GM21526 (cell line): ENCODE data around the gene ZSCAN30.
A peak's percentile ranks its signal among the peaks of the same experiment; 100 is the strongest.
"Not testable (repeated sequence)": the region's sequence is repeated elsewhere in the genome, so short reads cannot be mapped to it uniquely, and the experiment has no call there.

Experiments
- ATAC-seq: cut with Tn5 transposase; IDR thresholded peaks from one replicate; pipeline ENCODE4 v1.9.1; 2021; ENCODE audit warnings: moderate library complexity; ENCODE audit not compliant: unreplicated experiment, low FRiP score

ZSCAN30 gene

GRCh38 chr18:35240664-35241447, 49.2 kb downstream of the ZSCAN30 start, which contains the start of gene ZNF397:
ZNF397 (plus strand) TSS chr18:35241034; CDS start chr18:35242471, 1,437 bp downstream.
- ATAC-seq, result peak; percentile 99

DNA sequence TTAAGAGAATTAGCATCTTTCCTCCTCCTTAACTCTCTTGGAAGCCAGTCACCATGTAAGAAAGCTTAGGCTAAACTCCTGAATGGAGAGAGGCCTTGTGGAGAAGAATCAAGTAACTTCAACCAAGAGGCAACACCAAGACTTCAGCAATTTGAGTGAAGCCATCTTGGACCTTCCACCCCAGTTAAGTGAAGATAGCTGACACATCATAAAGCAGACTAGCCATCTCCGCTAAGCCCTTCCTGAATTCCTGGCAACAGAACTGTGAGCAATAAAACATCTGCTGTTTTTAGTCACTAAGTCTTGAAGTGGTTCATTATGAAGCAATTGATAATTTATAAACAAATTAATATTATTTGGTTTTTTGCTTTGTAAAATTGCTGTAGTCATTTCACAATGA, 50.7 kb downstream of the ZSCAN30 start:
- ATAC-seq, result no peak

GRCh38 chr18:35236571-35237363, 53.3 kb downstream of the ZSCAN30 start:
- no peak for ATAC-seq

DNA sequence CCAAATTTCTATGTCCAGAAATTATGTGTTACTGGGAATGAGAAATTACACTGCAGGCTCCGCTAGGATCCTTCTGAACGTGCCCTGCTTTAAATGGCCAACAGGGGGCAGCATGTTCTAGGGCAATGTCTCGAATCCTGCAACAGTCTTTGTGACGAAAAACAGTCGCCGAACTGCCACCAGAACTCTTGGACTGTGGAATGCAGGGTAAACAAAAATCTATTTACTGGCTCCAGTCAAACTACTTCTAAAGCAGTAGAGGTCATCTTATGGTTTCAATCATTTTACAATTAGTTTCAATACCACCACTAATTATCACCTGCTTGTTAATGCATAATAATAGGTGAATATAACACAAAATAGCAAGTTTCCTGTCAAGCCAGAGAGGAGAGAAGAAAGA, 59.0 kb downstream of the ZSCAN30 start:
- peak; percentile 89 for ATAC-seq

DNA sequence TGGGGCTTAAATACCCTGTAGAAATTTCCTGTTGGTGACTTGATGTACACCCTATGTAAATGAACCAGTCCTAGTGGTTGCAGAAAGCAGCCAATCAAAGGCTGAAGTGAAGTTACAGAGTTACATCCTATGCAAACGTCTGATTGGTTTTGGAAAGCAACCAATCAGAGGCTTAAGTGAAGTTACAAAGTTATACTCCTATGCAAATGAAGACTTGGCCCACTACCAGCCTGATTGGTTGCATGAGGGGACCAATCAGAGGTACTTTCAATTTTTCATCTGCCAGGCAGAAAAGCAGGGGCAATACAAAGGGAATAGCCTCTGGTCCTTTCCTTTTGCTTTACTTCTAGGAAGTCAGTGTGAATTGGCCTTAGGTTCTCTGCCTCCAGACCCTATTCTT, 62.8 kb downstream of the ZSCAN30 start:
- no peak for ATAC-seq

GRCh38 chr18:35223797-35224196, 66.2 kb downstream of the ZSCAN30 start:
- no peak for ATAC-seq

- no peak for ATAC-seq
Measured at GRCh38 chr18:35220424-35220823, 69.6 kb downstream of the ZSCAN30 start.

- ATAC-seq, result not testable (repeated sequence)
Measured at GRCh38 chr18:35219331-35219730, 70.7 kb downstream of the ZSCAN30 start.

DNA sequence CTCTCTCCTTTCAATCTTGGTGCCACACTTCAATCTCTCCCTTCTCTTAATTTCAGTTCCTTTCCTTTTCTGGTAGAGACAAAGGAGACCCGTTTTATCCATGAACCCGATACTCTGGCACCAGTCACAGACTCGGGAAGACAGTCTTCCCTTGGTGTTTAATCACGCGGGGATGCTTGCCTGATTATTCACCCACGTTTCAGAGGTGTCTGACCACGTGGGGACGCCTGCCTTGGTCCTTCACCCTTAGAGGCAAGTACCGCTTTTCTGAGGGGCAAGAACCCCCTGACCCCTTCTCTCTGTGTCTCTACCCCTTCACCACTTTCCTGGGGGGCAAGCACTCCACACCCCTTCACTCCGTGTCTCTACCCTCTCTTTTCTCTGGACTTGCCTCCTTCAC, 73.4 kb downstream of the ZSCAN30 start:
- not testable (repeated sequence) for ATAC-seq

DNA sequence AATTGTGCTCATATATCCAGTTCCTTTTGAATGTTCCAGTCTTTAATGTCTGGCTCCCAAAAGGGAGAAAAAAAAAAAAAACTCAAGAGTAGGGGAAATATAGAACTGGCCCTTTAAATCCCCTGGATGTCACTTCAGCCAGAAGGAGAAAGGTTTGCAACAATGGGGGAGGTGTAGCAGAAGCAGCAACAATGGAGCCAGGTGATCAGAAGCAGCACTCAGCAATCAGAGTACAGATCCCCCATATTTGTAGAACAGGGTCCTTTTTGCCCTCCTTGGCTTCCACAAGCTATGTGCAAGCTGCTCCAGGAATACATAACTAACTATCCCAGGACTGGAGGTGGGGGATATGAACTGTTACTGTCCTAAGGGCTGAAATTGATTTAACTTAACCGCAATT, 75.0 kb downstream of the ZSCAN30 start:
- no peak for ATAC-seq

GRCh38 chr18:35205746-35206458, 84.1 kb downstream of the ZSCAN30 start:
- not testable (repeated sequence) for ATAC-seq

- ATAC-seq, result no peak
Measured at GRCh38 chr18:35205199-35205712, 84.8 kb downstream of the ZSCAN30 start.

DNA sequence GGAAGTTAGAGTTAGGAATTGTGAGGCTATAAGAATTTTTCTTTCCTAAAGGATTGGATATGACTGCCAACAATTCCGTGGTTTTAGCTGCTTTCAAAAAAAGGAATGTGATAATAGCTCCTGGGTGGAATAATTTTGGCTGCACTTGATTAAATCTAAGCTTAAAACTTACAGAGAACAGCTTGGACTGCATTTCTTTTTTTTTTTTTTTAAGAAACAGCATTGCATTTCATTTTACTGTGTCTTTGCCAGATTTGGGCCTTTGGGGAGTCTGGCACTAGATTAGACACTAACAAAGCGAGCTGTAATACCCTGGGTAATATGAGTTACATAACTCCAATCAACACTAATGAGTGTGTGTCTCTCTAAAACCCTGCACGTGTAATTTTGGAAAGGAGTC, 87.0 kb downstream of the ZSCAN30 start:
- no peak for ATAC-seq

- ATAC-seq, result no peak
Measured at GRCh38 chr18:35201256-35201931, 88.6 kb downstream of the ZSCAN30 start.
